Measurements from ENCODE around the gene TSPAN1. TPM values are rescaled to one million over a fixed set of nuclear protein-coding genes. Genes with fewer than 3 reads are reported as not detected.

TSPAN1 gene
- total RNA-seq, 4 donors from 2014 or later = 3.0 to 8.6 (median 5.6) TPM

- Histone ChIP-seq H3K27me3 (no peaks in the 10 kb centered on the region), H3K36me3 (peaks cover 0 to 44% (median 9%) of the 10 kb centered on the region in 3 donors), H3K27ac (peak overlapping the region in 3 of 4 donors; percentile 49 to 89 (median 79)), H3K4me1 (peaks cover 0 to 30% (median 13%) of the 10 kb centered on the region in 4 donors), H3K4me3 (peak overlapping the region; percentile 58 to 94 (median 84)), H3K9me3 (no peaks in the 10 kb centered on the region)
- 42 to 48% methylated on average over 9 of the region's 9 CpGs for WGBS, 2 donors
- no peak for DNase-seq (ENCODE audit: low spot score in 2 of 2)
- TF ChIP-seq EP300 (IDR thresholded peaks at IDR 0.05) = no peak
- no peak for TF ChIP-seq POLR2A (IDR thresholded peaks at IDR 0.05)
- no peak for TF ChIP-seq CTCF (IDR thresholded peaks at IDR 0.05)
These were observed 22.7 kb downstream of the TSPAN1 start for GRCh38 chr1:46197560-46197963.

GRCh38 chr1:46197964-46198811, 23.3 kb downstream of the TSPAN1 start, which contains the start of gene POMGNT1:
TSS of gene POMGNT1 (minus strand) at chr1:46198434. CDS start at chr1:46197821, 613 bp downstream.
- TF ChIP-seq POLR2A (IDR thresholded peaks at IDR 0.05) (peak in 1 of 2 donors; percentile 66), EP300 (IDR thresholded peaks at IDR 0.05) (peak in 1 of 2 donors; percentile 56), CTCF (IDR thresholded peaks at IDR 0.05) (no peak)
- WGBS, 2 donors = 0 to 2% methylated on average over 24 to 46 of the region's 67 CpGs
- Histone ChIP-seq H3K36me3 (peaks cover 0 to 38% (median 8%) of the 10 kb centered on the region in 3 donors), H3K27me3 (no peaks in the 10 kb centered on the region), H3K4me1 (peaks cover 0 to 35% (median 13%) of the 10 kb centered on the region in 4 donors), H3K4me3 (peak within 1 kb of the TSS; percentile 58 to 94 (median 84)), H3K27ac (peak within 1 kb of the TSS; percentile 63 to 93 (median 84)), H3K9me3 (no peaks in the 10 kb centered on the region)
- peak; percentile 47 to 51 for DNase-seq (ENCODE audit: low spot score in 2 of 2)

GRCh38 chr1:46199233-46199749, 24.4 kb downstream of the TSPAN1 start:
- H3K36me3 ChIP-seq = peaks cover 0 to 27% (median 0%) of the 10 kb centered on the region in 3 donors
- DNase-seq (ENCODE audit: low spot score in 2 of 2) = no peak
- peak overlapping the region in 2 of 4 donors; percentile 89 to 93 for H3K27ac ChIP-seq
- H3K4me3 ChIP-seq = peak overlapping the region in 1 of 4 donors; percentile 86
- H3K4me1 ChIP-seq = peaks cover 0 to 40% (median 16%) of the 10 kb centered on the region in 4 donors
- WGBS, 2 donors = 73 to 87% methylated on average over 3 of the region's 3 CpGs
- TF ChIP-seq EP300 (IDR thresholded peaks at IDR 0.05) = no peak
- TF ChIP-seq CTCF (IDR thresholded peaks at IDR 0.05) = no peak
- TF ChIP-seq POLR2A (IDR thresholded peaks at IDR 0.05) = no peak
- H3K27me3 ChIP-seq = no peaks in the 10 kb centered on the region
- H3K9me3 ChIP-seq = no peaks in the 10 kb centered on the region

GRCh38 chr1:46203738-46204405, 29.0 kb downstream of the TSPAN1 start:
- no peaks in the 10 kb centered on the region for H3K27me3 ChIP-seq
- no peak for DNase-seq (ENCODE audit: low spot score in 2 of 2)
- peak overlapping the region; percentile 80 to 99 (median 84) for H3K27ac ChIP-seq
- peaks cover 0 to 8% (median 0%) of the 10 kb centered on the region in 3 donors for H3K36me3 ChIP-seq
- WGBS, 2 donors = 4 to 11% methylated on average over 14 of the region's 14 CpGs
- no peaks in the 10 kb centered on the region for H3K9me3 ChIP-seq
- TF ChIP-seq CTCF (IDR thresholded peaks at IDR 0.05) (no peak), EP300 (IDR thresholded peaks at IDR 0.05) (no peak), POLR2A (IDR thresholded peaks at IDR 0.05) (no peak)
- peak overlapping the region; percentile 60 to 100 (median 64) for H3K4me3 ChIP-seq
- peaks cover 0 to 52% (median 19%) of the 10 kb centered on the region in 4 donors for H3K4me1 ChIP-seq
